Activated CD4-positive, alpha-beta T cell treated with anti-CD3 and anti-CD28 coated beads, Interleukin-2, amount 10 ng/mL, durations not matched to agents 7 days and 5 days (primary cell): Measurements from ENCODE around the gene LMLN. TPM values are rescaled to one million over a fixed set of nuclear protein-coding genes. Genes with fewer than 3 reads are reported as not detected.
"Not testable (repeated sequence)": the region's sequence is repeated elsewhere in the genome, so short reads cannot be mapped to it uniquely, and the experiment has no call there.

Source experiments
- CTCF ChIA-PET: fragments of 350-600 bp; sonication (Branson Sonifier 250); formaldehyde crosslinking; loops from one replicate; lab custom pipeline; 2021; ENCODE audit warnings: antibody characterized with exemption; lab: Charles Lee
- POLR2A ChIA-PET: fragments of 350-600 bp; sonication (Branson Sonifier 250); formaldehyde crosslinking; loops from one replicate; lab custom pipeline; 2021; ENCODE audit warnings: antibody characterized with exemption; lab: Charles Lee
- DNase-seq: peaks from one replicate; pipeline ENCODE4 v3.0.0-alpha.2; 2020
- H3K27ac Mint-ChIP-seq: one replicate; pipeline ENCODE4 v1.8.0; 2021; ENCODE audit warnings: mild to moderate bottlenecking, moderate library complexity, mixed read lengths
- H3K27me3 Mint-ChIP-seq: one replicate; pipeline ENCODE4 v1.8.0; 2021; ENCODE audit warnings: mixed read lengths
- H3K36me3 Mint-ChIP-seq: one replicate; pipeline ENCODE4 v1.8.0; 2021; ENCODE audit warnings: low read depth, mixed read lengths
- H3K4me1 Mint-ChIP-seq: one replicate; pipeline ENCODE4 v1.8.0; 2021; ENCODE audit warnings: mixed read lengths
- H3K4me3 Mint-ChIP-seq: one replicate; pipeline ENCODE4 v1.8.0; 2021; ENCODE audit warnings: mild to moderate bottlenecking, moderate library complexity, mixed read lengths
- H3K9me3 Mint-ChIP-seq: one replicate; pipeline ENCODE4 v1.8.0; 2021; ENCODE audit warnings: mixed read lengths
- total RNA-seq, 2 experiments: library from RNA; stranded (reverse); gene quantifications; one replicate each; pipeline ENCODE4 v1.2.3, GENCODE V29; 2021

Gene LMLN
- total RNA-seq, 2 experiments from 2014 or later, result 2.7 to 3.1 TPM

- Mint-ChIP-seq H3K4me3 (peak overlapping the region; percentile 72), H3K9me3 (peaks cover 4% of the 10 kb centered on the region), H3K27me3 (peaks cover 58% of the 10 kb centered on the region), H3K27ac (peak overlapping the region; percentile 54), H3K4me1 (peaks cover 5% of the 10 kb centered on the region), H3K36me3 (peaks cover 4% of the 10 kb centered on the region)
- ChIA-PET POLR2A (interaction anchor here (1.2 kb wide), 1 partner anchor 8 kb away, joined by 3 read pairs; no protein-coding TSS in a partner anchor), CTCF (interaction anchor here (0.7 to 2.9 kb wide), 15 partner anchors 9 to 174 kb away, joined by 3 to 24 read pairs (median 4); no protein-coding TSS in a partner anchor)
- DNase-seq, result peak; percentile 26
These were observed 119.9 kb downstream of the LMLN start for GRCh38 chr3:198079771-198080520.

GRCh38 chr3:198080521-198081384, 120.7 kb downstream of the LMLN start:
- Mint-ChIP-seq H3K27ac (peak overlapping the region; percentile 54), H3K27me3 (peaks cover 58% of the 10 kb centered on the region), H3K4me3 (peak overlapping the region; percentile 72), H3K9me3 (peaks cover 4% of the 10 kb centered on the region), H3K4me1 (peaks cover 5% of the 10 kb centered on the region), H3K36me3 (peaks cover 4% of the 10 kb centered on the region)
- DNase-seq, result peak; percentile 72
- ChIA-PET CTCF (interaction anchor here (0.7 to 2.9 kb wide), 15 partner anchors 10 to 175 kb away, joined by 3 to 24 read pairs (median 4); no protein-coding TSS in a partner anchor), POLR2A (interaction anchor here (1.2 kb wide), 1 partner anchor 9 kb away, joined by 3 read pairs; no protein-coding TSS in a partner anchor)

- peaks cover 5% of the 10 kb centered on the region for H3K4me1 Mint-ChIP-seq
- H3K27ac Mint-ChIP-seq, result no peak overlapping the region
- ChIA-PET CTCF (interaction anchor here (1.3 to 2.9 kb wide), 5 partner anchors 9 to 159 kb away, joined by 4 to 24 read pairs (median 5); no protein-coding TSS in a partner anchor), POLR2A (no interaction called here)
- no peak overlapping the region for H3K4me3 Mint-ChIP-seq
- H3K27me3 Mint-ChIP-seq, result peaks cover 57% of the 10 kb centered on the region
- peaks cover 4% of the 10 kb centered on the region for H3K36me3 Mint-ChIP-seq
- peaks cover 4% of the 10 kb centered on the region for H3K9me3 Mint-ChIP-seq
- DNase-seq, result no peak
These were observed 121.4 kb downstream of the LMLN start for GRCh38 chr3:198081421-198081844.

GRCh38 chr3:198082226-198082625, 122.2 kb downstream of the LMLN start:
- H3K9me3 Mint-ChIP-seq, result not testable (repeated sequence)
- CTCF ChIA-PET, result interaction anchor here (2.9 kb wide), 1 partner anchor 11 kb away, joined by 24 read pairs; no protein-coding TSS in a partner anchor
- H3K27me3 Mint-ChIP-seq, result peaks cover 58% of the 10 kb centered on the region

GRCh38 chr3:198088421-198088955, 128.5 kb downstream of the LMLN start:
- Mint-ChIP-seq H3K27ac (no peak overlapping the region), H3K4me3 (no peak overlapping the region), H3K36me3 (no peaks in the 10 kb centered on the region), H3K27me3 (peaks cover 64% of the 10 kb centered on the region), H3K4me1 (no peaks in the 10 kb centered on the region), H3K9me3 (peaks cover 2% of the 10 kb centered on the region)
- DNase-seq, result no peak
- CTCF ChIA-PET, result no interaction called here
- POLR2A ChIA-PET, result no interaction called here

More at GRCh38 chr3:198082226-198082625, 122.2 kb downstream of the LMLN start:
- H3K4me1 Mint-ChIP-seq, H3K27ac Mint-ChIP-seq, H3K4me3 Mint-ChIP-seq, POLR2A ChIA-PET, H3K36me3 Mint-ChIP-seq, DNase-seq: not testable (repeated sequence)

GRCh38 chr3:198090795-198091332, 130.8 kb downstream of the LMLN start:
- peaks cover 6% of the 10 kb centered on the region for H3K9me3 Mint-ChIP-seq
- H3K4me3 Mint-ChIP-seq, result no peak overlapping the region
- no peak for DNase-seq
- ChIA-PET CTCF (interaction anchor here (2.1 kb wide), 1 partner anchor 10 kb away, joined by 12 read pairs; no protein-coding TSS in a partner anchor), POLR2A (no interaction called here)
- peaks cover 51% of the 10 kb centered on the region for H3K27me3 Mint-ChIP-seq
- no peaks in the 10 kb centered on the region for H3K4me1 Mint-ChIP-seq
- no peak overlapping the region for H3K27ac Mint-ChIP-seq
- H3K36me3 Mint-ChIP-seq, result no peaks in the 10 kb centered on the region

- Mint-ChIP-seq H3K27ac (no peak overlapping the region), H3K9me3 (peaks cover 12% of the 10 kb centered on the region), H3K36me3 (peaks cover 2% of the 10 kb centered on the region), H3K4me3 (no peak overlapping the region), H3K27me3 (peaks cover 40% of the 10 kb centered on the region), H3K4me1 (no peaks in the 10 kb centered on the region)
- ChIA-PET POLR2A (no interaction called here), CTCF (no interaction called here)
- no peak for DNase-seq
These were observed 132.3 kb downstream of the LMLN start for GRCh38 chr3:198092276-198092675.

- POLR2A ChIA-PET, result no interaction called here
These were observed 133.2 kb downstream of the LMLN start for GRCh38 chr3:198093112-198093679.

More at GRCh38 chr3:198093112-198093679, 133.2 kb downstream of the LMLN start:
- peaks cover 14% of the 10 kb centered on the region for H3K9me3 Mint-ChIP-seq
- H3K4me3 Mint-ChIP-seq, result no peak overlapping the region
- H3K27me3 Mint-ChIP-seq, result peaks cover 33% of the 10 kb centered on the region
- DNase-seq, result no peak
- CTCF ChIA-PET, result interaction anchor here (1.1 kb wide), 1 partner anchor 13 kb away, joined by 4 read pairs; no protein-coding TSS in a partner anchor
- no peaks in the 10 kb centered on the region for H3K4me1 Mint-ChIP-seq
- peaks cover 2% of the 10 kb centered on the region for H3K36me3 Mint-ChIP-seq
- no peak overlapping the region for H3K27ac Mint-ChIP-seq

Other genes starting within 250 kb of the LMLN start
- 10 to 100 TPM; 43.3 to 44.5 TPM for gene RUBCN, start 223.3 kb upstream of the LMLN start, total RNA-seq
- 10 to 100 TPM; 35.7 to 38.8 TPM for gene FYTTD1, start 210.3 kb upstream of the LMLN start, total RNA-seq
- gene LRCH3, start 169.0 kb upstream of the LMLN start, total RNA-seq, result 10 to 100 TPM; 54.0 to 58.0 TPM
- gene RPL35A, start 10.0 kb upstream of the LMLN start, total RNA-seq, result 100 to 1,000 TPM; 926 to 993 TPM